ENCODE data around the gene APOL2. TPM values are rescaled to one million over a fixed set of nuclear protein-coding genes. Genes with fewer than 3 reads are reported as not detected.
A peak's percentile ranks its signal among the peaks of the same experiment; 100 is the strongest.

The APOL2 gene
- total RNA-seq, 5 donors from 2014 or later (not counting 1 experiment from before 2014, with no cell fraction given) = 38.3 to 80.7 (median 70.6) TPM

- CTCF ChIA-PET = interaction anchor here in 1 of 2 donors (0.6 kb wide), 1 partner anchor 66 kb away, joined by 3 read pairs; no protein-coding TSS in a partner anchor
- POLR2A ChIA-PET = no interaction called here
- Mint-ChIP-seq H3K27me3 (peaks cover 5 to 9% of the 10 kb centered on the region in 2 donors), H3K4me3 (peak overlapping the region in 1 of 3 donors; percentile 13), H3K4me1 (peaks cover 6 to 20% (median 8%) of the 10 kb centered on the region in 3 donors), H3K9me3 (no peaks in the 10 kb centered on the region), H3K27ac (peak overlapping the region in 1 of 2 donors; percentile 60), H3K36me3 (peaks cover 25% of the 10 kb centered on the region)
- Histone ChIP-seq H3K27me3 (replicated peaks in 1 of 2; ENCODE audit: control insufficient read depth in 2 of 2, extremely low read depth in 1 of 2, insufficient read depth in 2 of 2, low read length in 1 of 2) (peaks cover 0 to 6% of the 10 kb centered on the region in 2 experiments), H3K36me3 (ENCODE audit: control insufficient read depth in 2 of 2, extremely low read depth in 1 of 2, insufficient read depth in 1 of 2, low read length in 1 of 2) (peaks cover 2 to 12% of the 10 kb centered on the region in 2 donors), H3K27ac (ENCODE audit: low read length) (no peak overlapping the region), H3K9me3 (no peaks in the 10 kb centered on the region), H3K4me3 (ENCODE audit: control insufficient read depth in 1 of 2, extremely low read depth in 1 of 2, low read length in 1 of 2) (no peak overlapping the region), H3K4me1 (ENCODE audit: control insufficient read depth in 1 of 2, extremely low read depth in 1 of 2, insufficient read depth in 2 of 2, low read length in 2 of 2) (peaks cover 0 to 5% of the 10 kb centered on the region in 2 experiments)
- ATAC-seq (replicated peaks in 1 of 4) (no peak), DNase-seq (no peak)
- 86% methylated on average over 7 of the region's 9 CpGs for WGBS (ENCODE audit: insufficient coverage)
These were observed 16.4 kb downstream of the APOL2 start for GRCh38 chr22:36222887-36223450.

- peak overlapping the region in 1 of 2 donors; percentile 48 for H3K27ac Mint-ChIP-seq
- DNase-seq (peak in 29 of 35 experiments; percentile 16 to 69 (median 40)), ATAC-seq (replicated peaks in 1 of 4) (peak; percentile 81 to 89 (median 84))
- H3K4me3 Mint-ChIP-seq = peak overlapping the region; percentile 14 to 75 (median 32)
- Histone ChIP-seq H3K9me3 (no peaks in the 10 kb centered on the region), H3K4me3 (ENCODE audit: control insufficient read depth in 1 of 2, extremely low read depth in 1 of 2, low read length in 1 of 2) (no peak overlapping the region), H3K27me3 (replicated peaks in 1 of 2; ENCODE audit: control insufficient read depth in 2 of 2, extremely low read depth in 1 of 2, insufficient read depth in 2 of 2, low read length in 1 of 2) (peaks cover 0 to 9% of the 10 kb centered on the region in 2 experiments), H3K27ac (ENCODE audit: low read length) (no peak overlapping the region), H3K36me3 (ENCODE audit: control insufficient read depth in 2 of 2, extremely low read depth in 1 of 2, insufficient read depth in 1 of 2, low read length in 1 of 2) (peaks cover 0 to 4% of the 10 kb centered on the region in 2 donors), H3K4me1 (ENCODE audit: control insufficient read depth in 1 of 2, extremely low read depth in 1 of 2, insufficient read depth in 2 of 2, low read length in 2 of 2) (peaks cover 0 to 5% of the 10 kb centered on the region in 2 experiments)
- POLR2A ChIA-PET = no interaction called here
- H3K36me3 Mint-ChIP-seq = peaks cover 18% of the 10 kb centered on the region
- H3K4me1 Mint-ChIP-seq = peaks cover 6 to 20% (median 8%) of the 10 kb centered on the region in 3 donors
- no peaks in the 10 kb centered on the region for H3K9me3 Mint-ChIP-seq
- H3K27me3 Mint-ChIP-seq = peaks cover 9 to 15% of the 10 kb centered on the region in 2 donors
- CTCF ChIA-PET = interaction anchor here (0.6 to 1.5 kb wide), 6 partner anchors 17 to 378 kb away, joined by 3 to 4 read pairs (median 3); partner anchors contain the start of gene APOL2 (in 1 of the 2)
- no CpG with 5 or more reads among the region's 7 CpGs for WGBS (ENCODE audit: insufficient coverage)
These were observed 17.3 kb downstream of the APOL2 start for GRCh38 chr22:36221799-36222751.

- Histone ChIP-seq H3K27me3 (replicated peaks in 1 of 2; ENCODE audit: control insufficient read depth in 2 of 2, extremely low read depth in 1 of 2, insufficient read depth in 2 of 2, low read length in 1 of 2) (peaks cover 0 to 12% of the 10 kb centered on the region in 2 experiments), H3K36me3 (ENCODE audit: control insufficient read depth in 2 of 2, extremely low read depth in 1 of 2, insufficient read depth in 1 of 2, low read length in 1 of 2) (no peaks in the 10 kb centered on the region), H3K4me1 (ENCODE audit: control insufficient read depth in 1 of 2, extremely low read depth in 1 of 2, insufficient read depth in 2 of 2, low read length in 2 of 2) (peaks cover 0 to 5% of the 10 kb centered on the region in 2 experiments), H3K9me3 (no peaks in the 10 kb centered on the region), H3K27ac (ENCODE audit: low read length) (no peak overlapping the region), H3K4me3 (ENCODE audit: control insufficient read depth in 1 of 2, extremely low read depth in 1 of 2, low read length in 1 of 2) (no peak overlapping the region)
- DNase-seq (no peak), ATAC-seq (replicated peaks in 1 of 4) (no peak)
- H3K4me1 Mint-ChIP-seq = peaks cover 6 to 20% (median 8%) of the 10 kb centered on the region in 3 donors
- 71% methylated on average over 4 of the region's 9 CpGs for WGBS (ENCODE audit: insufficient coverage)
- peaks cover 5% of the 10 kb centered on the region for H3K36me3 Mint-ChIP-seq
- H3K9me3 Mint-ChIP-seq = no peaks in the 10 kb centered on the region
- peaks cover 14 to 23% of the 10 kb centered on the region in 2 donors for H3K27me3 Mint-ChIP-seq
- POLR2A ChIA-PET = no interaction called here
- no peak overlapping the region for H3K27ac Mint-ChIP-seq
- no peak overlapping the region for H3K4me3 Mint-ChIP-seq
- CTCF ChIA-PET = interaction anchor here in 1 of 2 donors (1.5 kb wide), 1 partner anchor 26 kb away, joined by 3 read pairs; no protein-coding TSS in a partner anchor
These were observed 18.8 kb downstream of the APOL2 start for GRCh38 chr22:36220451-36220921.

- CTCF ChIA-PET = interaction anchor here in 1 of 2 donors (1.1 kb wide), 1 partner anchor 74 kb away, joined by 6 read pairs; no protein-coding TSS in a partner anchor
- H3K27me3 Mint-ChIP-seq = peaks cover 24 to 26% of the 10 kb centered on the region in 2 donors
- H3K4me3 Mint-ChIP-seq = no peak overlapping the region
These were observed 20.6 kb downstream of the APOL2 start for GRCh38 chr22:36218648-36219193.

GRCh38 chr22:36215981-36216380, 23.3 kb downstream of the APOL2 start:
- DNase-seq (no peak), ATAC-seq (replicated peaks in 1 of 4) (no peak)
- Histone ChIP-seq H3K36me3 (ENCODE audit: control insufficient read depth in 2 of 2, extremely low read depth in 1 of 2, insufficient read depth in 1 of 2, low read length in 1 of 2) (no peaks in the 10 kb centered on the region), H3K27me3 (replicated peaks in 1 of 2; ENCODE audit: control insufficient read depth in 2 of 2, extremely low read depth in 1 of 2, insufficient read depth in 2 of 2, low read length in 1 of 2) (peaks cover 0 to 26% of the 10 kb centered on the region in 2 experiments), H3K9me3 (no peaks in the 10 kb centered on the region), H3K4me1 (ENCODE audit: control insufficient read depth in 1 of 2, extremely low read depth in 1 of 2, insufficient read depth in 2 of 2, low read length in 2 of 2) (no peaks in the 10 kb centered on the region), H3K27ac (ENCODE audit: low read length) (no peak overlapping the region), H3K4me3 (ENCODE audit: control insufficient read depth in 1 of 2, extremely low read depth in 1 of 2, low read length in 1 of 2) (no peak overlapping the region)
- Mint-ChIP-seq H3K36me3 (no peaks in the 10 kb centered on the region), H3K27me3 (peaks cover 44 to 46% of the 10 kb centered on the region in 2 donors), H3K27ac (no peak overlapping the region), H3K9me3 (no peaks in the 10 kb centered on the region), H3K4me1 (peaks cover 4 to 6% (median 5%) of the 10 kb centered on the region in 3 donors), H3K4me3 (no peak overlapping the region)
- CTCF ChIA-PET = interaction anchor here in 1 of 2 donors (0.9 kb wide), 1 partner anchor 145 kb away, joined by 3 read pairs; no protein-coding TSS in a partner anchor
- WGBS (ENCODE audit: insufficient coverage) = no CpG with 5 or more reads among the region's 2 CpGs
- POLR2A ChIA-PET = no interaction called here

More at GRCh38 chr22:36218648-36219193, 20.6 kb downstream of the APOL2 start:
- WGBS (ENCODE audit: insufficient coverage) = 86% methylated on average over 1 of the region's 7 CpGs
- peaks cover 0 to 5% of the 10 kb centered on the region in 2 experiments for H3K4me1 ChIP-seq (ENCODE audit: control insufficient read depth in 1 of 2, extremely low read depth in 1 of 2, insufficient read depth in 2 of 2, low read length in 2 of 2)
- Mint-ChIP-seq H3K9me3 (no peaks in the 10 kb centered on the region), H3K4me1 (peaks cover 6 to 20% (median 8%) of the 10 kb centered on the region in 3 donors), H3K36me3 (no peaks in the 10 kb centered on the region), H3K27ac (no peak overlapping the region)
- H3K4me3 ChIP-seq (ENCODE audit: control insufficient read depth in 1 of 2, extremely low read depth in 1 of 2, low read length in 1 of 2) = no peak overlapping the region
- no peaks in the 10 kb centered on the region for H3K9me3 ChIP-seq
- ATAC-seq (replicated peaks in 1 of 4) = no peak
- no peak overlapping the region for H3K27ac ChIP-seq (ENCODE audit: low read length)
- peaks cover 0 to 12% of the 10 kb centered on the region in 2 experiments for H3K27me3 ChIP-seq (replicated peaks in 1 of 2; ENCODE audit: control insufficient read depth in 2 of 2, extremely low read depth in 1 of 2, insufficient read depth in 2 of 2, low read length in 1 of 2)
- POLR2A ChIA-PET = interaction anchor here in 1 of 2 donors (0.8 kb wide), 1 partner anchor 220 kb away, joined by 5 read pairs; no protein-coding TSS in a partner anchor
- H3K36me3 ChIP-seq (ENCODE audit: control insufficient read depth in 2 of 2, extremely low read depth in 1 of 2, insufficient read depth in 1 of 2, low read length in 1 of 2) = no peaks in the 10 kb centered on the region
- no peak for DNase-seq

Measured in T-cell (primary cell).